GM21529 (cell line): ENCODE measurements around the gene SLC39A8.

ENCODE experiments used
- ATAC-seq: cut with Tn5 transposase; IDR thresholded peaks from one replicate; pipeline ENCODE4 v1.9.1; 2021; ENCODE audit not compliant: unreplicated experiment

SLC39A8 gene

DNA sequence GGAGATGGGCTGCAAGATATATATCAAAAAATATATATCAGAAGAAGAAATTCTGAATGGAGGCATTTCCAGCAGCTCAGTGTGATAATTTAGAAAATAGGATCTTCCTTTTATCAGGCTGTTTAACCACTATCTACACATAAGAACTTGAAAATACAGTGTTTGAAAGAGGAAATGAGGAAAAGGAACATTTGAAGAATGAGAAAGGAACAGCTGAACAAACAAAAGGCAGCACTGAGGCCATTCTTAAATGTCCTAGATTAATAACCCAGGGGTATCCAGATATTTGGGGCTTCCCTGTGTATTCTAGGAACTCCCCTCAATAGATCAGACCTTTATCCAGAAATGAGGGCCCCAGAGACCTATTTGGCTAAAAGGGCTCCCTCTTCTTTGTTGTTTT lies 4.1 kb downstream of the SLC39A8 start:
- ATAC-seq, result no peak

DNA sequence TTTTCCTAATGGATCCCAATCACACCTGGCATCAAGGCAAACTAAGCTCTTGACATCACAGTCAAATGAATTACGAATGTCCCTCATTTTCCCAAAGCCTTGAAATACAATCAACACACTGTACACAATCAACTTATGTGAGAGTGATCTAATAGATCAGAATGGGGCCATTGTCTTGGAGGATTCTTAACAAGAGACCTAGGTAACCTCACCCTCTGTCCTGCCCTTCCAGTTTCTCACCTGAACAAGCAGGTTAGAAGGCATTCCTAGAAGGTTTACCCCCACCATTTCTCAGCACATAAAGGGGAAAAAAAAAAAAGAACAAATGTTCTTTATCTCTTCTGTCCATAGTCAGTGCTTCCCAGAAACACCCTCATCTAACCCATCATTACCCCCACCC lies 6.3 kb downstream of the SLC39A8 start:
- no peak for ATAC-seq

DNA sequence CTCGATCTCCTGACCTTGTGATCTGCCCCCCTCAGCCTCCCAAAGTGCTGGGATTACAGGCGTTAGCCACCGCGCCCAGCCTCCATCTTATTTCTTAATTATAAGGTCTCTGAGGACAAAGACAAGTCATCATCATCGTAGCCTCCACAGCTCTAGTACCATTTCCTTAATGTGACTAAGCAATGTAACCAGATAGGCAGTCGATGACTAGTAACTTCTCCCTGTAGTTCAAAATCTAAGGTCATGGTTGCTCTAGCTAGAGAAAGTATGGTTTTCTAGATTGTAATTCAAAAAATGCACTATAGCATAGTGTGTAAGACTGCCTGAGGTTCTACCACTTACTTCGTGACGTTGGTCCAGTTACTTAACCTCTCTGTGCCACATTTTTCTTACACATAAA lies 6.9 kb downstream of the SLC39A8 start:
- ATAC-seq, result no peak

GRCh38 chr4:102335616-102336015 lies 9.7 kb downstream of the SLC39A8 start:
- ATAC-seq, result no peak

- no peak for ATAC-seq
Measured at GRCh38 chr4:102334624-102335023, 10.7 kb downstream of the SLC39A8 start.

DNA sequence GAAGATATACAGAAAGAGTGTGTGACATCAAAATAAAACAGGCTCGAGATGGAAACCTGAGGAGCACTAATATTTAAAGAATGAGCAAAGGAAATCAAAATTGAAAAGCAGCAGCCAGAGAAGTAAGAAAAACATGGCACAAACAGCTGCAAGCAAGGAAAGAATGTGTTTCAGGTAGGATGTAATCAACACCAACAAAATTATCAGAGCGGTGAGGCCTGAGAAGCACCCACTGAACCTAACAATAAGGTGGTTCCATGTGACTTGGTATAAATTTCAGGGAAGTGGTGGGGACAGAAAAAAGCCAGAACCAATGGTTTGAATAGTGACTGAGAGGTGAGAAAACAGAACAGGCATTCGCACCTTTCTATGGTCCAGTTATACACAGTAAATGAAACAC lies 11.5 kb downstream of the SLC39A8 start:
- ATAC-seq, result no peak

DNA sequence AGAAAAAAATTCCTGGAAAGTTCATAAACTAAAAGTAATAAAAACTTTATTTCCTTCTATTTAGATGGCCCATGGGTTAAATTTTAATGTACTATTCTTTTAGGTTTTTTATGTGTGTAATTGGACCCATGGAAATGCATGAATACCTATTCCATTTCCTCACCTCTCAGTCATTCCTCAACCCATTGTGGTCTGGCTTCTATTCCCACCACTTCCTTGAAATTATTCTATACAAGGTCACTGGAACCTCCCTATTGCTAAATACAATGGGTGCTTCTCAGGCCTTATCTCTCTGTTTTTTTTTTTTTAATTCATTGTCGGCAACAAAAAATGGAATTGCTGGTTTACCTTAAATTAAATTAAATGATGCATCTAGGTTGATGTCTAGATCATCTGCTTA lies 17.2 kb downstream of the SLC39A8 start:
- ATAC-seq, result no peak

DNA sequence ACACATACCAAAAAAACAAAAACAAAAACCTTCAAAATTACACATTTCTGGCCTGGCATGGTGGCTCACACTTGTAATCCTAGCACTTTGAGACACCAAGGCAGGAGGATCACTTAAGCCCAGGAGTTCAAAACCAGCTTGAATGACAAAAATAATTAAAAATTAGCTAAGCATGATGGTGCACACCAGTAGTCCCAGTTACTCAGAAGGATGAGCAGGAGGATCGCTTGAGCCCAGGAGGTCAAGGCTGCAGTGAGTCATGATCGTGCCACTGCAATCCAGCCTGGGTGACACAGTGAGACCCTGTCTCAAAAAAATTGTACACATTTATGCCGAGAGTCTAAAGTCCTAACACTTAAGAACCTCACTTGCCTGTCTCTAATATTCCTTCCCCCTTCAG lies 18.3 kb downstream of the SLC39A8 start:
- ATAC-seq, result no peak

GRCh38 chr4:102324730-102325129 lies 20.6 kb downstream of the SLC39A8 start:
- ATAC-seq, result no peak

GRCh38 chr4:102322736-102323135 lies 22.5 kb downstream of the SLC39A8 start:
- ATAC-seq, result no peak

DNA sequence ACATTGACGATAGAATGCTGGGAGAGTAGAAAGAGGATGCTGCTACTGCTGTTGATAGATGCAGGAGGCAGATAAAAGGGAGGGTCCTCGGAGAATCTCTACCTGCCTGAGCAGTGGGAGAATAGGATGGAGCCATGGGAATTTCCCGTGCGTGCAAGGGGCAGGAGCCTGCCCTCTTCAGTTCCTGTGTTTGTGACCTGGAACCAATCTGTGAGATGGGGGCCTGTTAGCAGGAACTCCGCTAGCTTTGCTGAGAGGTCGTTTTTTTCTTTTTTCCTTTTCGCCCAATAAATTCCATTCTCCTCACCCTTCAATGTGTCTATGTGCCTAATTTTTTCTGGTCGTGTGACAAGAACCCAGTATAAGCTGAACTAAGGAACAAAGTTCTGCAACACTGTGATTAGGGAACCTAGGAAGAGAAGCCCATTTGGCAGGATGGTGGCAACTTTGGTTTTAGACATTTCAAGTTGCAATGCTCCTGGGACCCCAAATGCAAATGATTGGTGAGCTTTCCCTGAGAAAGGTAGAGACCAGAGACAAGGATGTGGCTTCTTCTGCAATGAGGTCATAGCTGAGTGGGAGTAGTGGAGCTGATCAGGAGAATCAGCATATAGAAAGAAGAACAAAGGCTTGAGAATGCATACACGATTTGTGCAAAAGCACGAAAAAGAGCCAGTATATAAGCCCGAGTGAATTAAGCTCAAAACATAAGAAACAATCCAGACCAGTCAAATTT lies 23.9 kb downstream of the SLC39A8 start:
- ATAC-seq, result peak; percentile 93

- ATAC-seq, result no peak
Measured at GRCh38 chr4:102319594-102319993, 25.7 kb downstream of the SLC39A8 start.

DNA sequence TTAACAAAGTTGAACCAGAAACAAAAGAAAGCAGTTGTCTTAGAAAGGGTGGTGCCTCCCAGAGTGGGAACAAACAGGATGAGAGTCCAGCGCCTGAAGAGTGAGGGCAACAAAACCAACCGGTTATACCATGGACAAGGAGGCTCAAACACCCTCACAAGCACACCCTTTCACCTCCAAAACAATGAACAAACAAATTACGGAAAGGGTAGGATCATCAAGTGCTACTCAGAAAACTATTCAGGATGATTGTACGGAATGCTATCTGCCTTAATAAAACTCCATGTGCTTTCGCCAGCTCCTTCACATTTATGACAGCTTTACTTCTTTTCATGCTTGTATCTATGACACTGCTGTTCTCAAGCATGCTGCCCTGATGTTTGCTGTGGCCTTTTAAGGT lies 26.8 kb downstream of the SLC39A8 start:
- no peak for ATAC-seq

DNA sequence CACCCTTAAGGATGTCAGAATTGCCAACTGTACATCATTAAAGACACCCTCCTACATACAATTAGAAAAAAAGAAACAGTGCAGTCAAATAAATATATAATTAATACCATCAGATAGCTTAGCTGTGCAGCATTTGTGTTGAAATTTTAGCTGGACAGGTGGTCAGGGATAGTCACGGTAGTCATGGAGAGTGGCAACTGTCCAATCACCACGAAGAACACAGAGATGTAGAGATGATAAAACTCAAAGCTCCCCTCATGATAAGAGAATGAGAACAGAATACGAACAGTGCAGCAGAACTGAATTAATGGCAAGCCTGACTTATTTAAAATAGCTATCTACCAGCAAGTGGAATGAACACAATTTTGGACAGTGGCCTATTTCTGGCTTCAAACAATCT lies 27.2 kb downstream of the SLC39A8 start:
- ATAC-seq, result no peak

DNA sequence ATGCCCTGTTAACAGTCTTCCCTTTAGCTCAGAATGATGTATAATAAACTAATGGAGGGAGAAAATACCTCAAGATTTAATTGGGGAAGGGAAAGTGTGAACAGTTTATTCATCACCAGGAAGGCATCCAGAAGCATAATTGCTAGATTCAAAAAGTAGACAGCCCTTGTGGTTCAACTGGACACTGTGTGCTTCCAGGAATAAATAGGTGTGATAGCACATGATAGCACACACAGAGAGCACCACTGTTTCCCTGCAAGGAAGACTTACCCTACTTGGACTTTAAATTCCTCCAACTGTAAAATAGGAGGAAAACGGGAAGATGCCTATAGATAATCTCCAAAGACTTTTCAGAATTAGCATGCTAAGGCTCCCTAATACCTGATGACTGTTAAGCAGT lies 27.8 kb downstream of the SLC39A8 start:
- ATAC-seq, result no peak

GRCh38 chr4:102316585-102316984 lies 28.7 kb downstream of the SLC39A8 start:
- ATAC-seq, result no peak

DNA sequence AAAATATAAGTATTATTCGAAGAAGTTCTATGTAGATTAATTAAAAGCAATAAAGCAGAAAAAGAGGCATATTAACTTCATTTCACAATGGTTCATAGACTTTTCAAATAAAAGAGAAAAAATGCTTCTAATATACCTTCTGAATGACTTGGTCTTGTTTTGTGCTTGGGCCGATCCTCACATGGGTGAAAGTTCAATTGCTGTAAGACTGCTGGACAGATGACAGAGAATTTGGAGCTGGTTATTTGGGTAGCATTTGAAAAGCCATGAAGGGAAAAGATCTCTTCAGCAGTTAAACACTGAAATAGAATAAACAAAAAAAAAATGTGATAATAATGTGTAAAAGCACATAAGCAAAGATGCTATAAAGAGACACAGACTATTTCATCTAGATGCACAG lies 29.8 kb downstream of the SLC39A8 start:
- no peak for ATAC-seq

DNA sequence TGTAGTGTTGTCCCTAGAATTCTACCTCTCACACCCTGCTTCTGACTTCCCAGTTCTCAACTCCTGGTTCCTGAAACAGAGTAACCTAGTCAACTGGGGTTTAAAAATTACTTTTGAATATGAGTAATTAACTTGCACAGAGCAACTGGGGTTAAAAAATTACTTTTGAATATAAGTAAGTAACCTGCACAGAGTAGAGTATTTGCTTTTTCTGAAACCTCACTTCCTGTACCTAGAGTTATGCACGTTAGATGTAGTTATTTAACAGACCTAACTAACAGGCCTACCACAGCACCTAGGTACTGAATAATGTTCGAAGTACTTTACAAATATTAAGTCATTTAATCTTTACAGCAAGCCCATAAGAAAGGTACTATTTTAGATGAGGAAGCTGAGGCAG lies 32.9 kb downstream of the SLC39A8 start:
- ATAC-seq, result no peak

DNA sequence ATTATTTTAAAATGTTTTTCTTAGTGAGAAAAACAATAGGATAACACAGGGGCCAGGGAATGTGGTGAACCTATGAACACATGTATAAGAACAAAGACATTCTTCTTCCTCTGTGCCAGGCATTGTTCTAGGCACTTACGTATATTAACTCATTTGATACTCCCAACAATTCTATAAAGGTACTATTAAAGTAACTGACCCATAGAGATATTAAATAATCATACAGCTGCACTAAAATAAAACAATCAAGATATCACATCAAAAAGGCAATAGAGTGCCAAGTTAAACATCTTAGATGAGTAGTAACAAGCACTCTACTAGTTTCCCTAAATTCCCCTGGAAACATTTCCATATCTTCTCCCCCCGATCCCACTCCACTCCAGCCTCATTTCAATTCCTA lies 33.4 kb downstream of the SLC39A8 start:
- no peak for ATAC-seq

GRCh38 chr4:102311407-102311806 lies 33.9 kb downstream of the SLC39A8 start:
- ATAC-seq, result no peak

DNA sequence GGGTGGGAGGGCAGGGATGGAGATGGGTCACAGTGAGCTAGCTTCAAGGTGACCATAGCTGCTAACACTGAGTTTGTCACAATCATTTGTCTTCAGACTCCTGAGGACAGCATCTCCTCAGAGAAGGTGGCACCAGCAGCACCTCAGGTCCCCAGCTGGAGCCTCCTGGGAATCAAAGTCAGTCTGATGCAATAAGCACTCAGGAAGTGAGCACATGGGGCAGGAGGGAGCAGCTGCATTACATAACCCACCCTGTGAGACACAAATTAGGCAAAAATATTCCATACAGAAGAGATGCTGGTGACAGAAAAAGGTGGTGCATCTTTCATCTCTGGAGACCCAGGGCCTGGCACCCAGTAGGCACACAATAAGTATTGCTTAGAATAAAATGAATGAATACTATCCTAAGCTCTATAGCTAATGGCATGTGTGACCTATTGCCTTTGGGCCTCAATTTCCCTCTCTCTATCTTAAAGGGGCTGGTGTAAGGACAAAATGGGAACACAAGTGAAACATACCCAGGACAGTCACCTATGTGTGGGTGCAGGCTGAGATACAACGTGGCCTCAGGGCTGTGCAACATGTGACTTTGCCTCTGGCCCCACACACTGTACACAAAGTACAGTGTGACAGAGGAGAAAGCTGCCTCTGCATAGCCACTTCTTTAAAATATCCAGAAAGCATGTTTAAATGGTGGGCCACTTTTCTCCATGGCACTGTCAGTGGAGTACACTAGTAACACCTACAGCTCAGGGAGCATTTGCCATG lies 37.1 kb downstream of the SLC39A8 start:
- peak; percentile 53 for ATAC-seq

DNA sequence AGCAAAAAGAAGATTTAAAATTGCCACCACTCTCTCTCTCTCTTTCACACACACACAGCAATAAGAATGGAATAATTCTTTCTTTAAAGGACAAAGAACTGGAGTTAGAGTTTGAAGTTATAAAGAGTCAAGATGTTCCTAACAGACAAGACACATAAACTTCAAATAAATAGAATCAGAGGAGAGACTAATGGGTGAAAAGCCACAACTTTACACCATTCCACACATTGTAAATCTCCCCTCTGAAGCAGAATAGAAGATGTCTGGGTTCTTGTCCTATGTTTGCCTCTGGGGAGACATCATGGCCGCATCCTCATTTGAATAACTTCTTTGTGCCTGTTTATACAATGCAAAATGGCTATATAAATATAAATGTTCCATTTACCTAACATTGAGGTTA lies 39.6 kb downstream of the SLC39A8 start:
- ATAC-seq, result no peak

DNA sequence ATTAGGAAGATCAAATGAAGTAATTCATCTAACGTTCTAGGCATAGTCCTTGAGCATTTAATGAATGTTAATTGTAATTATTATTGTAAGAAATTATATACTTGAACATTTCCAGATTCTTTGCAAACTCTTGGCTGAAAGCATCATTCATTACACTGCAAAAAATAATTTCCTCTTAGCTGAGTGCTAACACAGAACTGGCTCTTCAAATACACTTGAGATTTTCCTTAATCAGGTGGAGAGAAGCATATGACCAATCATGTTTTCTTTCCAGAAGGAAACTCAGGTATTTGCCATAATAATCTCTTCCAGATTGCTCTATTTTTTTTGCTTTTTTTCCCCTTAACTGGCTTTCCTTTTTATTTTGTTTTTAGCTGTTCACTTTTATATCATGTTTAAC lies 42.5 kb downstream of the SLC39A8 start:
- no peak for ATAC-seq
